Motor neuron (in vitro differentiated cells): ENCODE results near the gene CORO1A. TPM values are rescaled to one million over a fixed set of nuclear protein-coding genes. Genes with fewer than 3 reads are reported as not detected.
"Not testable (repeated sequence)": the region's sequence is repeated elsewhere in the genome, so short reads cannot be mapped to it uniquely, and the experiment has no call there.

ENCODE experiments used
- ATAC-seq, 8 experiments: fragments of 200-7000 bp; cut with Tn5 transposase; replicated peaks in 6 of 8; 2 replicates each; pipeline ENCODE4 v1.8.0; 2021; ENCODE audit warnings: mild to moderate bottlenecking in 8 of 8, moderate library complexity in 8 of 8
- H3K27ac ChIP-seq, 2 donors: fragments of 250-450 bp; sonication (Bioruptor Pico); 2 replicates each; pipeline ENCODE4 v1.9.0; 2021; ENCODE audit warnings: antibody characterized with exemption in 2 of 2, mild to moderate bottlenecking in 2 of 2, moderate library complexity in 1 of 2
- H3K4me1 ChIP-seq, 2 donors: fragments of 250-450 bp; sonication (Bioruptor Pico); replicated peaks in 1 of 2; 2 replicates each; pipeline ENCODE4 v1.6.1; 2021; ENCODE audit warnings: antibody characterized with exemption in 2 of 2, mild to moderate bottlenecking in 2 of 2, moderate library complexity in 1 of 2
- H3K4me3 ChIP-seq, 5 donors: fragments of 250-450 bp; sonication (Bioruptor Pico); 2 replicates each; pipeline ENCODE4 v1.9.0; 2021; ENCODE audit warnings: antibody characterized with exemption in 5 of 5, mild to moderate bottlenecking in 5 of 5, moderate library complexity in 4 of 5
- WGBS, 10 experiments: fragments of 450-650 bp; shearing (Covaris generic); methylation state at CpG; one replicate each; pipeline ENCODE4 v1.0.0; 2022; 5-methylcytosine and 5-hydroxymethylcytosine counted together
- in situ Hi-C, 9 experiments: fragments of 400-800 bp; cut with MboI; loops; one replicate each; pipeline ENCODE4 v1.15.0; 2021; ENCODE audit warnings: low sequenced_read_pairs in 9 of 9, low pct_unique_long_range_greater_than_20kb in 2 of 9; ENCODE audit not compliant: unreplicated experiment in 9 of 9
- total RNA-seq, 8 experiments: library from RNA; unstranded; fragments of 300-600 nt; gene quantifications; 2 replicates each; pipeline versions ENCODE4 v1.2.3 to v1.2.4, GENCODE V29; 2022

Gene CORO1A
- total RNA-seq, 8 experiments from 2014 or later = 1.3 to 19.9 (median 9.9) TPM

DNA sequence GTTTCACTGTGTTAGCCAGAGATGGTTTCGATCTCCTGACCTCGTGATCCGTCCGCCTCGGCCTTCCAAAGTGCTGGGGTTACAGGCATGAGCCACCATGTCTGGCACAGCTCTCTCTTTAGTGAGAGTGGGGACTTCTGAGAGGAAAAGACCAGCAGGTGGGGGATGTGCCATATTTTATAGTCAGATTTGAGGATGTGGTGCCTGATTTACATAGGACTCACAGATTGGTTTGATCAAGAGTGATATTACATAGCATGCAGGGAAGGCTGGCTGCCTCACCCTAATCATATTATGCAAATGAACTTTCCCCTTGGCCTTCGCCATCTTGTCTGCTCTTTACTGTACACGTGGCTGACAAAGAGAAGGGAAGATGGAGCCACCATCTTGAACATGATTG, 32.3 kb upstream of the CORO1A start:
- Histone ChIP-seq H3K27ac (no peak overlapping the region), H3K4me1 (no peaks in the 10 kb centered on the region), H3K4me3 (no peak overlapping the region)
- in situ Hi-C loops = no loop called here
- no peak for ATAC-seq
- 63 to 100% (median 82%) methylated on average over 1 to 7 of the region's 7 CpGs; no CpG with 5 or more reads in 4 of the 10 experiments for WGBS, 10 experiments

DNA sequence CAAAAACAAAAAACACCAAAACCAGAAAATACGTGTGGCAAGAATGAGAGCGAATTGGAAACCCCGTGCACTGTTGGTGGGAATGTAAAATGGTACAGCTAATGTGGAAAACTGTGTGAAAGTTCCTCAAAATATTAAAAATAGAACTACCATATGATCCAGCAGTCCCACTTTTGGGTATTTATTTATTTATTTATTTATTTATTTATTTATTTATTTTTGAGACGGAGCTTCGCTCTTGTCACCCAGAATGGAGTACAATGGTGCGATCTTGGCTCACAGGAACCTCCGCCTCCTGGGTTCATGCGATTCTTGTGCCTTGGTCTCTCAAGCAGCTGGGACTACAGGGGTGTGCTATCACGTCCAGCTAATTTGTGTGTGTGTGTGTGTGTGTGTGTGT, 30.9 kb upstream of the CORO1A start:
- Histone ChIP-seq H3K4me3 (no peak overlapping the region), H3K4me1 (no peaks in the 10 kb centered on the region), H3K27ac (no peak overlapping the region)
- ATAC-seq = no peak
- 73 to 96% (median 92%) methylated on average over 2 to 9 of the region's 9 CpGs; no CpG with 5 or more reads in 2 of the 10 experiments for WGBS, 10 experiments
- in situ Hi-C loops = no loop called here

DNA sequence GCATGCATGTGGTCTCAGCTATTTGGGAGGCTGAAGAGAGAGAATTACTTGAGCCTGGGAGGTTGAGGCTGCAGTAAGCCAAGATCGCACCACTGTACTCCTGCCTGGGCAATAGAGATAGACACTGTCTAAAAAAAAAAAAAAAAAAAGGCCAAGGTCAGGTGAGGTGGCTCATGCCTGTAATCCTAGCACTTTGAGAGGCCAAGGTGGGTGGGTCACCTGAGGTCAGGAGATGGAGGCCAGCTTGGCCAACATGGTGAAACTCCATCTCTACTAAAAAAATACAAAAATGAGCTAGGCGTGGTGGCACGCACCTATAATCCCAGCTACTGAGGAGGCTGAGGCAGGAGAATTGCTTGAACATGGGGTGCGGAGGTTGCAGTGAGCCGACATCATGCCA, 28.2 kb upstream of the CORO1A start:
- no peak overlapping the region for H3K27ac ChIP-seq
- no peak overlapping the region for H3K4me3 ChIP-seq
- ATAC-seq = no peak
- whole genome bisulfite sequencing, 10 experiments = 58 to 100% (median 88%) methylated on average over 2 to 4 of the region's 5 CpGs; no CpG with 5 or more reads in 1 of the 10 experiments
- in situ Hi-C loops = no loop called here
- H3K4me1 ChIP-seq = no peaks in the 10 kb centered on the region

DNA sequence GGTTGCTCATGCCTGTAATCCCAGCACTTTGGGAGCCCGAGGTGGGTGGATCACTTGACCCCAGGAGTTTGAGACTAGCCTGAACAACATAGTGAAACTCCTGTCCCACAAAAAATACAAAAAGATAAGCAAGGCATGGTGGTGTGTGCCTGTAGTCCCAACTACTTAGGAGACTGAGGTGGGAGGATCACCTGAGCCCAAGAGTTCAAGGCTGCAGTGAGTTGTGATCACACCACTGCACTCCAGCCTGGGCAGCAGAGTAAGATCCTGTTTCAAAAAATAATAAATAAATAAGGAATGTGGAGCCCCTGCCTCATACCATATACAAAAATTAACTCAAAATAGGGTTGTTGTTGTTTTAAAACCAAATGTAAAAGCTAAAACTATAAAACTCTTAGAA, 26.2 kb upstream of the CORO1A start:
- no peak for ATAC-seq
- H3K27ac ChIP-seq = no peak overlapping the region
- 0 to 80% (median 47%) methylated on average over 1 of the region's 1 CpG; no CpG with 5 or more reads in 2 of the 10 experiments for WGBS, 10 experiments
- no peaks in the 10 kb centered on the region for H3K4me1 ChIP-seq
- H3K4me3 ChIP-seq = no peak overlapping the region
- in situ Hi-C loops = no loop called here

DNA sequence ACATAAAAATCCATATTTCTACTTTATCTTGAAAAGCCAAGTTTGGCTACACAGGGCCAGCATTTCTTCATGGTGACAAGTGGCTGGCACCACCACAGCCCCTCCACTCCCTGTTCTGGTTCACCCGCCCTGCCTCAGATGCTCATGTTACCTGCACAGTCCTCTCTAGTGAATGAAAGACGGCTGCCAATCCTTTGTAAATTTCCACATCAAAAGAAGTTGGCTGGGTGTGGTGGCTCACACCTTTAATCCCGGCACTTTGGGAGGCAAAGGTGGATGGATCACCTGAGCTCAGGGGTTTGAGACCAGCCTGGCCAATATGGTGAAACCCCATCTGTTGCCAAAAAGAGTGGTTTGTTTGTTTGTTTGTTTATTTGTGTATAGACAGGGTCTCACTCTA, 19.9 kb upstream of the CORO1A start:
- 33 to 100% (median 73%) methylated on average over 1 to 3 of the region's 3 CpGs; no CpG with 5 or more reads in 2 of the 10 experiments for WGBS, 10 experiments
- Histone ChIP-seq H3K27ac (no peak overlapping the region), H3K4me3 (no peak overlapping the region), H3K4me1 (no peaks in the 10 kb centered on the region)
- no peak for ATAC-seq
- in situ Hi-C loops = no loop called here

DNA sequence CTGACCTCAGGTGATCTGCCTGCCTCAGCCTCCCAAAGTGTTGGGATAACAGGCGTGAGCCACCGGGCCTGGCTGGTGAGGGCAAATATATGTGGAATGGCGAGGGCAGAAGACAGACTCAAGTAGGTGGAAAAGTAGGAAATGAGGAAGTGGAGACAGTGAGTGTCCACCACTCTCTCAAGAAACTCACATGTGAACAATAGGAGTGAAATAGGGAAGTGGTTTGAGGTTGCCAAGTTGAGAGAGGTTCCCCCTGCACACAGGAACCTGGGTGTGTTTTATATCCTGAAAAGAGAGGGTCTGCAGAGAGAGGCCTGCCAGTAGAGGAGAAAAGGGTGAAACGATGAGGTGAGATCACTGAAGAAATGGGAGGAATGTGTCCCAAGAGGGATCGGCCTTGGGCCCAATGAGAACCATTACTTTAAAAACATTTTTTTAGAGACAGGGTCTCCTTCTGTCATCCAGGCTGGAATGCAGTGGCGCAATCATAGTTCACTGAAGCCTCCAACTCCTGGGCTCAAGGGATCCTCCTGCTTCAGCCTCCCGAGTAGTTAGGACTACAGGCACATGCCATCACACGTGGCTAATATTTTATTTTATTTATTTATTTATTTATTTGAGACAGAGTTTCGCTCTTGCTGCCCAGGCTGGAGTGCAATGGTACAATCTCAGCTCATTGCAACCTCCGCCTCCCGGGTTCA, 17.1 kb upstream of the CORO1A start:
- no peak overlapping the region for H3K27ac ChIP-seq
- no peaks in the 10 kb centered on the region for H3K4me1 ChIP-seq
- no peak overlapping the region for H3K4me3 ChIP-seq
- no peak for ATAC-seq
- in situ Hi-C loops = no loop called here
- 75 to 90% (median 85%) methylated on average over 1 to 10 of the region's 11 CpGs; no CpG with 5 or more reads in 2 of the 10 experiments for WGBS, 10 experiments

DNA sequence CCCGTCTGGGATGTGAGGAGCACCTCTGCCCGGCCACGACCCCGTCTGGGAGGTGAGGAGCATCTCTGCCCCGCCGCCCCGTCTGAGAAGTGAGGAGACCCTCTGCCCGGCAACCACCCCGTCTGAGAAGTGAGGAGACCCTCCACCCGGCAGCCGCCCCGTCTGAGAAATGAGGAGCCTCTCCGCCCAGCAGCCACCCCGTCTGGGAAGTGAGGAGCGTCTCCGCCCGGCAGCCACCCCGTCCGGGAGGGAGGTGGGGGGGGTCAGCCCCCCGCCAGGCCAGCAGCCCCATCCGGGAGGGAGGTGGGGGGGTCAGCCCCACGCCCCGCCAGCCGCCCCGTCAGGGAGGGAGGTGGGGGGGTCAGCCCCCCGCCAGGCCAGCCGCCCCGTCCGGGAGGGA, 14.7 kb upstream of the CORO1A start:
- no CpG with 5 or more reads among the region's 29 CpGs for whole genome bisulfite sequencing, 10 experiments
- in situ Hi-C loops, ATAC-seq, H3K4me3 ChIP-seq, H3K4me1 ChIP-seq, H3K27ac ChIP-seq: not testable (repeated sequence)

DNA sequence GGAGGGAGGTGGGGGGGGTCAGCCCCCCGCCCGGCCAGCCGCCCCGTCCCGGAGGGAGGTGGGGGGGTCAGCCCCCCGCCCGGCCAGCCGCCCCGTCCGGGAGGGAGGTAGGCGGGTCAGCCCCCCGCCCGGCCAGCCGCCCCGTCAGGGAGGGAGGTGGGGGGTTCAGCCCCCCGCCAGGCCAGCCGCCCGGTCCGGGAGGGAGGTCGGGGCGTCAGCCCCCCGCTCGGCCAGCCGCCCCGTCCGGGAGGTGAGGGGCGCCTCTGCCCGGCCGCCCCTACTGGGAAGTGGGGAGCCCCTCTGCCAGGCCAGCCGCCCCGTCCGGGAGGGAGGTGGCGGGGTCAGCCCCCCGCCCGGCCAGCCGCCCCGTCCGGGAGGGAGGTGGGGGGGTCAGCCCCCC, 14.0 kb upstream of the CORO1A start:
- H3K4me3 ChIP-seq, in situ Hi-C loops, H3K4me1 ChIP-seq, ATAC-seq, H3K27ac ChIP-seq: not testable (repeated sequence)
- no CpG with 5 or more reads among the region's 38 CpGs for WGBS, 10 experiments

DNA sequence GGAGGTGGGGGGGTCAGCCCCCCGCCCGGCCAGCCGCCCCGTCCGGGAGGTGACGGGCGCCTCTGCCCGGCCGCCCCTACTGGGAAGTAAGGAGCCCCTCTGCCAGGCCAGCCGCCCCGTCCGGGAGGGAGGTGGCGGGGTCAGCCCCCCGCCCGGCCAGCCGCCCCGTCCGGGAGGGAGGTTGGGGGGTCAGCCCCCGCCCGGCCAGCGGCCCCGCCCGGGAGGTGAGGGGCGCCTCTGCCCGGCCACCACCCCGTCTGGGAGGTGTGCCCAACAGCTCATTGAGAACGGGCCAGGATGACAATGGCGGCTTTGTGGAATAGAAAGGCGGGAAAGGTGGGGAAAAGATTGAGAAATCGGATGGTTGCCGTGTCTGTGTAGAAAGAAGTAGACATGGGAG, 13.3 kb upstream of the CORO1A start:
- H3K4me3 ChIP-seq, H3K4me1 ChIP-seq, ATAC-seq, H3K27ac ChIP-seq, in situ Hi-C loops: not testable (repeated sequence)
- no CpG with 5 or more reads among the region's 31 CpGs for WGBS, 10 experiments

DNA sequence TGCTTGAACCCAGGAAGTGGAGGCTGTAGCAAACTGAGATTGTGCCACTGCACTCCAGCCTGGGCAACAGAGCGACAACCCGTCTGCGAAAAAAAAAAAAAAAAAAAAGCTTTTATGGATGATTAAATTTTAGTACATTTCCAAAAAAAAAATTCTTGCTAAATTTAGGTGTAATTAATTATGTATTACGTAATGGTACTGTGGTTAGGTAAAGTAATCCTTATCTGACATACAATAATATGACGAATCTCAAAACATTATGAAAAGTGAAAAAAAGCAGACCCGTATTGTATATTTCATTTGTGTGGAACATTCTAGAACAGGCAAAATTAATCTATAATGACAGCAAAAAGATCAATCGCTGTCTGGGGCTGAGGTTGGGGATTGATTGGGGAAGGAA, 10.3 kb upstream of the CORO1A start:
- no peak for ATAC-seq
- Histone ChIP-seq H3K27ac (no peak overlapping the region), H3K4me3 (no peak overlapping the region), H3K4me1 (no peaks in the 10 kb centered on the region)
- 61 to 97% (median 83%) methylated on average over 2 to 7 of the region's 7 CpGs for WGBS, 10 experiments
- in situ Hi-C loops = no loop called here

DNA sequence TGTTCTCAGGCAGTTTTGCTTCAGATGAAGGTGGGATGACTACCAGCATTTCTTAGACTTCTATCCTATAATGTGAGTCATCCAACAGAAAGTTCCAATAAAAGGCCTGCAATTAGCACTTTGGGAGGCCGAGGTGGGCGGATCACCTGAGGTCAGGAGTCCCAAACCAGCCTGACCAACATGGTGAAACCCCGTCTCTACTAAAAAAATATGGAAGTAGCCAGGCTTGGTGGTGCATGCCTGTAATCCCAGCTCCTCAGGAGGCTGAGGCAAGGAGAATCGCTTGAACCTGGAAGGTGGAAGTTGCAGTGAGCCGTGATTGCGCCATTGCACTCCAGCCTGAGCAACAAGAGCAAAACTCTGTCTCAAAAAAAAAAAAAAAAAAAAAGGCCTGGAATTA, 6.5 kb upstream of the CORO1A start:
- H3K4me3 ChIP-seq, in situ Hi-C loops, ATAC-seq, H3K4me1 ChIP-seq, H3K27ac ChIP-seq: not testable (repeated sequence)
- WGBS, 10 experiments = 50 to 100% (median 80%) methylated on average over 1 to 4 of the region's 6 CpGs; no CpG with 5 or more reads in 1 of the 10 experiments

DNA sequence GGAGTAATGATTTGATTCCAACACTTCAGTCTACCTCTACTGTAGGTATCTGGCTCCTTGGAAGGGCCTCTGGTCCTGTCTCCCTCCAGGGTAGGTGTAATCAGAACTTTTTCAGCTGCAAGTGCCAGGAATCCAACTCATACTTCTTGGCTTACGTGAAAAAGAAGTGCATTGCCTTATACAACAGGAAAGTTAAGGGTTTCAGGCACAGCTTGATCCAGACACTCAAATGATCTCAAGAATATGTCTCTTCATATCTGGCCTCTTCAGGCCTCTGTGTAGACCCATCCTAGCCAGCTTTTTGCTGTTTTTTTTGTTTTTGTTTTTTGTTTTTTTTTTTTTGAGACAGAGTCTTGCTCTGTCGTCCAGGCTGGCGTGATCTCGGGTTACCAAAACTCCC, 4.2 kb upstream of the CORO1A start:
- in situ Hi-C loops = no loop called here
- H3K27ac ChIP-seq = no peak overlapping the region
- no peak overlapping the region for H3K4me3 ChIP-seq
- 44 to 100% (median 90%) methylated on average over 1 to 4 of the region's 4 CpGs; no CpG with 5 or more reads in 1 of the 10 experiments for WGBS, 10 experiments
- no peak for ATAC-seq
- peaks cover 0 to 6% of the 10 kb centered on the region in 2 donors for H3K4me1 ChIP-seq

DNA sequence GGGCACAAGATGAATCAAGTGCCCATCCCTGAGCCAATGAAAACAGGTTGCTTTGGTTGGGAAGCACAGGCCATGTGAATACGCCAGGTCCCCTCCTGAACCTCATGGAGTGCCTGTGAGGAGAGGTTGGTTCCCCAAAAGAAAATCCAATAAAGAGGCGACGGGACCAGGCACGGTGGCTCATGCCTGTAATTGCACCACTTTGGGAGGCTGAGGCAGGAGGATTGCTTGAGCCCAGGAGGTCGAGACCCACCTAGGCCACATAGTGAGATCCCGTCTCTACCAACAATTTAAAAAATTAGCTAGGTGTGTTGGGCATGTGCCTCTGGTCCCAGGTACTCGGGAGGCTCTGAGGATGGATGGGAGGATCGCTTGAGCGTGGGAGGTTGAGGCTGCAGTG, 3.5 kb upstream of the CORO1A start:
- Histone ChIP-seq H3K4me1 (peaks cover 6 to 10% of the 10 kb centered on the region in 2 donors), H3K4me3 (no peak overlapping the region), H3K27ac (no peak overlapping the region)
- in situ Hi-C loops = no loop called here
- 61 to 100% (median 74%) methylated on average over 1 to 5 of the region's 9 CpGs; no CpG with 5 or more reads in 4 of the 10 experiments for WGBS, 10 experiments
- ATAC-seq = no peak

DNA sequence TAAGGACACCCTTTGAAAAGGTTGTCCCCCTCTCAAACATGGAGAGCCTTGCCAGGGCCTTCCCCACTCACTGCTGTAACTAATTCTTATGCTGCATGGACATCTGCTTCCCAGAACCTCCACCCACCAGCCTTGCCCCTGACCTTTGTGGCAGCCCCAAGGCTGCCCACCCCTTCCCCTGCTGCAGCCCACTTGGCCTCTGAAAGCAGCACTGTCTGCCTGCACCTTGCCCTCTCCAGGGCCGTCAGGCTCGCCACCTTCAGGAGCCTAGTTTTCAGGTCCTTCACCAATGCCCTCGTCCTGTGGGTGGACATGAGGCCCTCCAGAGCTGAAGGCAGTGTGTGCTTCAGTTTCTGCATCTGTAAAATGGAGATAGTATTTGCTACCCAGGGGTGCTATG, 2.7 kb upstream of the CORO1A start:
- Histone ChIP-seq H3K27ac (no peak overlapping the region), H3K4me1 (peaks cover 11 to 16% of the 10 kb centered on the region in 2 donors), H3K4me3 (no peak overlapping the region)
- 40 to 60% methylated on average over 1 of the region's 3 CpGs; no CpG with 5 or more reads in 8 of the 10 experiments for WGBS, 10 experiments
- in situ Hi-C loops = no loop called here
- no peak for ATAC-seq
